HCT116 (cell line): ENCODE data around the gene FZR1.

ENCODE experiments used
- CTCF ChIP-seq, 3 experiments: fragments of 200-600 bp in 1 of 3; sonication (generic) in 1 of 3; IDR thresholded peaks in 2 of 3; conservative IDR thresholded peaks in 1 of 3; 2 replicates each; pipeline ENCODE4 v1.5.1; 2012 to 2017; ENCODE audit warnings: low read depth in 2 of 3, low read length in 2 of 3, antibody characterized with exemption in 1 of 3, borderline replicate concordance in 1 of 3, control low read depth in 1 of 3, mild to moderate bottlenecking in 1 of 3, mixed read lengths in 1 of 3, mixed run types in 1 of 3, moderate library complexity in 1 of 3; ENCODE audit not compliant: insufficient read depth in 1 of 3
- EZH2 ChIP-seq: fragments of 200-600 bp; sonication (generic); IDR thresholded peaks from 2 replicates; pipeline ENCODE4 v1.6.1; 2017; ENCODE audit warnings: antibody characterized with exemption, mixed run types
- POLR2A ChIP-seq: IDR thresholded peaks from 2 replicates; pipeline ENCODE4 v1.7.0; 2011; ENCODE audit warnings: borderline replicate concordance; ENCODE audit not compliant: insufficient read depth, insufficient read length; ENCODE audit errors: extremely low read depth
- POLR2AphosphoS5 ChIP-seq: IDR thresholded peaks from 2 replicates; pipeline ENCODE4 v1.6.1; 2011; ENCODE audit warnings: mild to moderate bottlenecking, low read depth, low read length, moderate library complexity
- RAD21 ChIP-seq: IDR thresholded peaks from 2 replicates; pipeline ENCODE4 v1.6.1; 2012; ENCODE audit warnings: low read depth, mild to moderate bottlenecking
- SRF ChIP-seq: IDR thresholded peaks from 2 replicates; pipeline ENCODE4 v1.6.1; 2012; ENCODE audit warnings: low read depth
- ZFX ChIP-seq: fragments of 450-650 bp; IDR thresholded peaks from 2 replicates; pipeline ENCODE4 v1.6.1; 2017

DNA sequence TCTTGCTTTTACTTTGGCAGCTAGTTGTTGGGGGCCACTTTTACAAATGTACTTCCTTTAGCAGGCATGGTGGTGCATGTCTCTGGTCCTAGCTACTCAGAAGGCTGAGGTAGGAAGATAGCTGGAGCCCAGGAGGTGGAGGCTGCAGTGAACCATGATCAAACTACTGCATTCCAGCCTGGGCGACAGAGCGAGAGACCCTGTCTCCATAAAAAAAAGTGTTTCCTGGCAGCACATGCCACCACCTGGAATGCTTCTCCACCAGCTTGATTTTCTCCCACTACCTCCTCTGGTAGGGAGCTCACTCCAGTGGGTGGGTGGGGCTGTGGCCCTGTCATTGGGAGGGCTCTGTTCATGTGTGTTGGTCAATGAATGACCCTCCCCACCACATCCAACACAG lies 12.5 kb downstream of the FZR1 start:
- TF ChIP-seq POLR2A, result no peak
- TF ChIP-seq SRF, result no peak
- TF ChIP-seq CTCF (IDR thresholded peaks at IDR 0.05 in 2 of 3, conservative IDR thresholded peaks at IDR 0.05 in 1 of 3; ENCODE audit: borderline replicate concordance in 1 of 3, insufficient read depth in 1 of 3, low read depth in 2 of 3, low read length in 2 of 3), result no peak
- TF ChIP-seq POLR2AphosphoS5, result no peak
- TF ChIP-seq ZFX, result no peak
- TF ChIP-seq RAD21, result no peak
- TF ChIP-seq EZH2, result no peak
